ENCODE results near the gene PPM1H.
A peak's percentile ranks its signal among the peaks of the same experiment; 100 is the strongest.
"Not testable (repeated sequence)": the region's sequence is repeated elsewhere in the genome, so short reads cannot be mapped to it uniquely, and the experiment has no call there.

The PPM1H gene

GRCh38 chr12:62729579-62730544 is 205.1 kb downstream of the PPM1H start:
- not testable (repeated sequence) for DNase-seq

DNA sequence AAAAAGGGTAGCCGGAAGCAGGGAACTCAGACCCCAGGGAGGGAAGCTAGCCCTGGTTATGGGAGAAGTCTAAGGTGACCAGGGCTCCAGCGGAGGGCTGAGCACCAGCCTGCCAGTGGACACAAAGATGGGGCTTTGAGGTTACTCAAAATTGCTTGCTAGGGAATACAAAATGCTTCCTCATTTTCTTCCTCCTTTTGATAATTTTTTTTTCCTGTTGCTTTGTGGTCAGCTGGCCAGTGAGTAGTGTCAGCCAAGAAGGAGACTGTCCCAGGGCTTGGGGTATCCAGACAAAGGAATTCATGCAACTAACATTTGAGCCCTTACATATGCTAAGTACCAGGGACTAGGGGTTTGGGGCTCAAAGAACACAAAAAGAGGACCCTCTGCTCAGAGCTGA is 206.2 kb downstream of the PPM1H start:
- peak; percentile 41 for DNase-seq

DNA sequence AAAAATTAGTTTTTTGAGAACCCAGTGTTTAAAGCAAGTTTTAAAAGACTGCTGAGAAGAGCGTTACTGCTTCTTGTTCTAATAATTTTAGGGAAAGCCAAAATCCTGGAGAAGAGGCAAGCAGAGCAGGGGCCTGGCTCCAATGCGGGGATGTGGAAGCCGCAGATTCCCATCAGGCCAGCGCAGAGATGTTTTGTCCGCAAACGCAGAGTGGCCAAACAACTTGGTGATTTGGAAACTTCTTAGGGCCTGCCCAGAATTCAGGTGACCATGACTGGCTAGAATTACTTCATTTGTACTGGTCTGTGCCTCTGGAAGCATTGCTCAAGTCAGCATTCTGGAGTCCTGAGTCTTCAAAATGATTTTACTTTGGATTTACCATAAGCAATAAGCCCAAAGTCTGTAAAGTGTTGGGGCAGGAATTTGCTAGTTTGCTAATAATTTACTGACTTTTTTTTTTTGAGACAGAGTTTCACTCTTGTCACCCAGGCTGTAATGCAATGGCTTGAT is 208.4 kb downstream of the PPM1H start:
- no peak for DNase-seq

- DNase-seq, result no peak
Measured at GRCh38 chr12:62725781-62726180, 209.2 kb downstream of the PPM1H start.

DNA sequence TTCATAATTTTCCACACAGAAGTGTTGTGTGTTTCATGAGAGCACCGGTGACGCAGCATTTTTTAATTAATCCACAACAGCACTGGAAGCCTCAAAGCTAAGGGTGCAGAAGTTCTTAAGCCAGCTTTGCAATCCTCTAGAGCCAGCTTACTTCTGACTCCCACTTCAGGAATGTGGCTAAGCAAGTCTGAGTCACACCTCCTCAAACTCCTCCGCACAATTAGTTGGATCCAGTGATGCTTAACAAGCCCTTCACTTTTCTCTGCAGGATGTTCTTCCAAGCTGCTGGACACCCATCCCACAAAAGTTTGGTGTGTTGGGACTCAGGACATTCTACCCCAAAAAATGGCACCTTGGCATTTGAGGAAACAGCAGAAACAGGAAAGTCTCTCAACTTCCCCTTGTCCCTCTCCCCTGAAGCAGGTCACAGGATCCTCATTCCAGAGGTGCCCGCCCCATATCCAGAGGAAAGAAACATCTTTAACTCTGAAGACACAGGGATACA is 210.0 kb downstream of the PPM1H start:
- peak; percentile 41 for DNase-seq

- DNase-seq, result no peak
Measured at GRCh38 chr12:62724285-62724684, 210.7 kb downstream of the PPM1H start.

DNA sequence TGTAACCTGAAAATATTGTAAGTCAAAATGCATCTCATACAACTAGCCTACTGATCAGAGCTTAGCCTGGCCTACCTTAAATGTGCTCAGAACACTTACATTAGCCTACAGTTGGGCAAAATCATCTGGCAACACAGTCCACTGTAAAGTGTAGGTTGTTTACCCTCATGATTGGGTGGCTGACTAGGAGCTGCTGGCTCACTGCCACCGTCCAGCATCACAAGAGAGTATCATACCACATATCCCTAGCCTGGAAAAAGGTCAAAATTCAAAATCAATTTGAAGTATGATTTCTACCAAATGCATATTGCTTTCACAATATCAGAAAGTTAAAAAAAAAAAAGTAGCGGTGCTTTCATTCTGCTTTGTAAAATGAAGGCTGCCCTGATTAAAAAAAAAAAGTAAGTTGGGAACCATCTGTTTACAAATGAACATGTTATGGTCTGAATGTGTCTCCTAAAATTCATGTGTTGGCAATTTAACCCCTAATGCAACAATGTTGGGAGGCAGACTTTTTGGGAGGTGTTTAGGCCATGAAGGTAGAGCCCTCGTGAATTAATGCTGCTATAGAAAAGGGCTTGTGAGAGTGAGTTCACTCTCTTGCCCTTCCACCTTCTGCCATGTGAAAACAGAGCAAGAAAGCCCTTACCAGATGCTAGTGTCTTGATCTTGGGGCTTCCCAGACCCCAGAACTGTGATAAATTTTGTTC is 211.8 kb downstream of the PPM1H start:
- no peak for DNase-seq

DNA sequence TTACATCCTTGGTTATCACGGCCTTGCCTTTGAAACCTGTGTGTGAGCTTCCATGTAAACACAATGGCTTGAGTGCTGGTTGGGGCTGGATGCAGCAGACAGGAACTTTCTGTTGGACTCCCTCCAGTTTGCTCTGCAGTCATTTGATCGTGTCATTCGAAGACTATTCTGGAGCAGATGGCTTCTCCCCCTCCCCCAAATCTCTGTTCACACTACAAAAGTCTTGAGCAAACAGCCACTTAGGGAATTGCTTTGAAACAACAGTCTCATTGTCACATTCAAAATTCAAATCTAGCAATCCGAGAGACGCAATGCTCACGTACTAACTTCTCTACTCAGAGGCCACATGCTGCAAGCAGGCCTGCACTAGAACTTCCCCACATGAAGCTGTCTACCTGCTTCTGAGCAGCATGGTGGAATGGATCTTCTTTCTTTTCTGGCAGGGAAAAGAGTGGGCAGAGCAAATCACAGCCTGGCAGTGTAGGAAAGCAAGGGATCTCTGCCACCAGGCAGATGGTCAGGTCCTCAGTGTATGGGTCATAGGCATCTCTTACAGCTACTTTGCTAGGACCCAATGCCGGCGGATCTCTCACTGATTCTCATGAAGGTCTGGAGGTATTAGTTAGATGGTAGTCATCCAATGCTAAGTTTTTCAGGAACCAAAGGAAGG is 214.2 kb downstream of the PPM1H start:
- DNase-seq, result no peak

GRCh38 chr12:62720025-62720424 is 214.9 kb downstream of the PPM1H start:
- no peak for DNase-seq

DNA sequence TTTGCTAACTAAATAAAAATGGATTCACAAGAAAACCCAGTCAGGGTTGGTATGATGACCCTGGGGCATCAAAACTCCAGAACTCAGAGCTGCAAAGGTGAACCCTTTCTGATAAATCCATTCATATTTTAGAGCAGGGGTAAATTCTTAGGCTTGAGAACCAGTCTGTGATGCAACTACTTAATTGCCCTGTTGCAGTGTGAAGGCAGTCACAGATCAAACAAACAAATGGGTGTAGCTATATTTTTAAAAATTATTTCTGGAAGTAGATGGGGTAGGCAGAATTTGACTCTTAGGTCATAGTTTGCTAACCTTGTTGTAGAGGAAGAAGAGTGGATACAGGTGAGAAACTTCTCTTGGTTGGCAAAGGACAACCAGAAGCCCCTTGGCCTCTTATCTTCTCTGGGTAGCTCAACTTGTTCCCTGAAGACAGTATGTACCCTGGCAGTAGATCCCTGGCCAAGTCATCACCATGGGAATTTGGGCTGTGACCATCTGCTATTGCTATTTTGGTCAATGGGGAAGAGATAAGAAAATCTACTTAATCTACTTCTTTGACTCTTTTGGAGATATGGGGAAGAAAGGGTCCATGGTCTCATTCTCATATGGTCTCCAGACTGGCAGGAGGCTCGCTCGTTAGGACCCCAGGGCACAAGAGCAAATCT is 216.1 kb downstream of the PPM1H start:
- DNase-seq, result no peak

GRCh38 chr12:62717643-62718042 is 217.3 kb downstream of the PPM1H start:
- no peak for DNase-seq

GRCh38 chr12:62716866-62717525 is 218.0 kb downstream of the PPM1H start:
- no peak for DNase-seq

GRCh38 chr12:62716037-62716436 is 218.9 kb downstream of the PPM1H start:
- no peak for DNase-seq

- no peak for DNase-seq
Measured at GRCh38 chr12:62714774-62715721, 219.9 kb downstream of the PPM1H start.

GRCh38 chr12:62714181-62714773 is 220.7 kb downstream of the PPM1H start:
- DNase-seq, result no peak

DNA sequence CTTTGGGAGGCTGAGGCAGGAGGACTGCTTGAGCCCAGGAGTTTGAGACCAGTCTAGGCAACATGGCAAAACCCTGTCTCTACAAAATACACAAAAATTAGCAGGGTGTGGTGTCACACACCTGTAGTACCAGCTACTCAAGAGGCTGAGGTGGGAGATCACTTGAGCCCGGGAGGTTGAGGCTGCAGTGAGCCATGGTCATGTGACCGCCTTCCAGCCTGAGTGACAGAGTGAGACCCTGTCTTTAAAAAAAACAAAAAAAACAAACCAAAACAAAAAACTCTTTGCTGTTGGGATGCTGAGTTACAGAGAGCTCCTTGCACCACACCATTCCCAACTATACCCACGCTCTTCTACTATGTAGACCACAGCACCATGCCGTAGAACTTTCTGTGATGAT is 221.2 kb downstream of the PPM1H start:
- no peak for DNase-seq

DNA sequence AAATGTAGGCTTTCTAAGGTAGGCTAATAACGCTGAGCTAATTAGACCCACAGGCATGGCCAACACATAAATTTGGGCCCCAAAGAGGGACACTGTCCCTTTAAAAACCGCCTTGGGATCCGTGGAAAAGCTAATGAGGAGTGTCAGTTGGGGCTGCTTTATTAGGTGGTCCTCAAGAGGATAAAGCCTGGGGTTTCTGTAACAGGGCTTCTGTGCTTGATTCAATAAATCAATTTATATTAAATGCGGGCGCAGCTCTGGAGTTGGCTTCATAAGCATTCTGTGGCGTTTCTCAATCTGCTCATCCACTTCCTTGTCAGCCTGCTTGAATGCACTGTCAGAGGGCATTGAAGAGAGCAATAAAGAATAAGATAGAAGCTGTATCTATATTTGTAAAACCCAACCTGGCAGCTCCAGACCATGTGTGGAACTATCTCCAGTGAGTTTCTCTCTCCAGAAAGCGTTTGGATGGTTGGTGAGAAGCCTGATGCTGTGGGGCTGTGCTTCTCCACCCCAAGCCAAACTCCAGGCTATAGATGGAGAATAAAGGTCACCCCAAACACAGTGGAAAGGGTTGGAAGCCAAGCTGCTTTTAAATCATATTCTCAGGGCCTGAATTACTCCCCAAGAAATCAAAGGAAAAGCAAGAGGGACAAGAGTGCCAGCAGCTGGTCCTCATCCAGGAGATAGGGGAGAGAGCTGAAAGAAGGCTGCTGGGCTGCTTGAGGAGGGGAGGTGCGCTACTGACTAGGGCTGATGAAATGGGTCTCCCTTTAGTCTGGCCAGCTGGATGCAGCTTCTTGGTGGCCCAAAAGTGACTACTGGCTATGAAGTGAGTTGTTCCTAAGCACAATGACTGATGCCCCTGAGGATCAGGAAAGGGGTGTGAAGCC is 222.0 kb downstream of the PPM1H start:
- no peak for DNase-seq

- DNase-seq, result no peak
Measured at GRCh38 chr12:62711631-62712241, 223.2 kb downstream of the PPM1H start.

DNA sequence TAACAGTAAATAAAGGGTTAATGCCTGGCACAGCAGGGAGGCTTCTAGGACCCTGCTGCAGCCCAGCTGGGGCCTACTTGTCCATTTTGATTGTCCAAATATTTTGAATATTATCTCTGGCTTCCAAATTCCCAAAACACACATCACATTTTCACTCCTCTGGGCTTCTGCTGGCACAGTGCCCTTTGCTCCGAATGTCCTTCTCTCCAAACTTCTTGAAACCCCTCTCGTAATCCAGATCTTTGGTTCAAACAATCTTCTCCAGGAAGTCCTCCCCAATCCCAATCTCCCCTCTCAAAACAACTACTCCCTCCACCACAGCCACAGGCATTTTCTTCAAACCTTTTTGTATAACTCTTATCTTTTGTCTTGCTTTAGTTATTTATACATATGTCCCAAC is 225.6 kb downstream of the PPM1H start:
- DNase-seq, result no peak
